Fibroblast of villous mesenchyme (primary cell): ENCODE results near the gene TRANK1. TPM values are rescaled to one million over a fixed set of nuclear protein-coding genes. Genes with fewer than 3 reads are reported as not detected.

ENCODE experiments used
- DNase-seq: peaks from one replicate; pipeline ENCODE4 v3.0.0-alpha.2; 2010; ENCODE audit warnings: low read depth
- H3K4me3 ChIP-seq: 2 replicates; pipeline ENCODE4 v1.5.1; 2011; ENCODE audit warnings: low read depth, mild to moderate bottlenecking, low read length
- CTCF ChIP-seq: IDR thresholded peaks from 2 replicates; pipeline ENCODE4 v1.5.1; 2012; ENCODE audit warnings: low read depth, mild to moderate bottlenecking, low read length; ENCODE audit not compliant: insufficient read depth
- total RNA-seq: library from RNA; depleted of rRNA; stranded (reverse); fragments of >200 nt; gene quantifications from 2 replicates; pipeline ENCODE4 v1.2.3, GENCODE V29; 2012

The TRANK1 gene
- total RNA-seq, 1 donor: 13.4 TPM

DNA sequence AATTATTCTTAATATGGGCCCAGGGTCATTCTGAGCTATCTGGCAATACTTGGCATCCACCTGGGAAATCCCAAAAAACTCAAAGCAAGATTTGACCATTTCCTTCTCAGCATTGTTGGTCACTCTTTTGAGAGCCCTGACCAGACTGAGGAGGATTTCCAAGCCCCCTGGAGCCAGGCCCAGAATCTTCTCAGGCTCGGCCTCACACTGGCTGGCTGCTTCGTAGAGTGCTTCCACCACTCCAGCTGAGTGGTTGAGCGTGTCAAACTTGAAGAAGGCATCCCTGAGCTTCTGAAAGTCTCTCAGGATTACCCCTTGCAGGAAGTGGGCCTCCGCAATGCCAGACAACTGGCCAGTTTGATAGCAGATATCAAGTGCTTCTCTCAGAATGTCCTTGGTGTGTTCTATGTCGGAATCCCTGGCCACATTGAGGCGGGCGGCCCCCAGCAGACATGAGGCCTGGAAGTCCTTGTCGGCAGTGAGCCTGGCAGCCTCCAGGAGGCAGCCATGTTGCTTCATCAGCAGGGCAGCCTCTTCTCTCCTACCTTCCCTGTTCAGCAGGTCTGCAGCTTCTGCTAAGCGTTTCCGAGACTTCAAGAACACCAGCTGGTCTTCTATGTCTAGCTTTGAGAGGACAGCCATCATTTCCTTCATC, 111.6 kb downstream of the TRANK1 start:
- H3K4me3 ChIP-seq: no peak overlapping the region
- TF ChIP-seq CTCF: no peak
- DNase-seq: no peak

DNA sequence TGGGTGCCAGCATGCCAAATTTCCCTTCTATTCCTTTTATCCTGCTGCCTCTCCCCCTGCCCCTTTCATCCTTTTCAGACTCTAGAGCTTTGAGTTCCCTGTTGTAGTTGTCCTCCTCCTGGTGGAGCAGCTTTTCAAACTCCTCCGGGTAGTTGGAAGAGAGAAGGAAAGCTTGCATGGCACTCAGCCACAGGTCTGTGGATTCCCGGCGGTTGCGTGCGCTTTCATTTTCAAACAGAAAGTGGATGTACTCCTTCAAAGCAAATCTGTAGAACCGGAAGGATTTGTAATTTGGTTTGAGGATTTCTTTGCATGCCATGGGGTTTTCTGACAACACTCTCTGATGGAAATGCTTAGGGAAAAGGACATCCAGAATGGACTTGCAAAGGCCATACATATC, 112.4 kb downstream of the TRANK1 start:
- no peak overlapping the region for H3K4me3 ChIP-seq
- no peak for DNase-seq
- no peak for TF ChIP-seq CTCF

DNA sequence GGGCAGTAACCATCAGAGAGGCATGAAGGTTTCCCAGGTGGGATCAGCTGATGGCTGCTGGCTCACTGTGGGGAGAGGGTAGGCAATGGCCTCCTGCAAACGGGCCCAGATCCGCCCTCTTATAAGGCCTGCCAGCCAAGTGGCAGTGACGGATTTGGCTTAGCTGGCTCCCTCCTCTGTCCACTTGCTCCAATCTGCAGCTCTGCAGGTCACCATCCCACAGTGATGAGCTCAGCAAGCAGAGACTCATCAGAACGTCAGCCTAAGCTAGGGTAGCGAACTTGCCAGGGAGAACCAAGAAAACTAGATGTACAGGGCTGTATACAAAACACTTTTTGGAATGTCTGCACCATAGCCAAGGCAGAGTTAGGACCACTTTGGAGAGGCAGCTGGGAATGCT, 117.7 kb downstream of the TRANK1 start:
- TF ChIP-seq CTCF: no peak
- H3K4me3 ChIP-seq: no peak overlapping the region
- DNase-seq: no peak

GRCh38 chr3:36826240-36826639, 118.6 kb downstream of the TRANK1 start:
- no peak overlapping the region for H3K4me3 ChIP-seq
- no peak for DNase-seq
- TF ChIP-seq CTCF: no peak

DNA sequence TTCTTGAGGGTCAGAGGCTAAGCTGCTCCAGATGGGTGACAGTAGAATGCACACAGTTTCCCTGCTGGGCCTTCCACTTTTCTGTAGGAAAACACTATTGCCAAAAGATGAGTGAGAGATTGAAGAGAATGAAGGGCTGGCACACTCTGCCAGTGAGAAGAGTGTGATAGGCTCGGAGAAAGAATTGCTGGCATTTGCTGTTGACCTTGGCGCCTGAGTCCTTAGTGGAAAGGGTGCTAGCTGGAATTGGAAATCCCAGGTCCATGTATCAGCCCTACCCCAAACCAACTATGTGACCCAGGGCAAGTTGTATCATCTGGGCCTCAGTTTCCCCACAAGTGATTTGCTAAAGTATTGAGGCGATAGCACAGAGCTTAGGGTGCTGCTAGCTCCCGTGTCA, 120.4 kb downstream of the TRANK1 start:
- DNase-seq: no peak
- H3K4me3 ChIP-seq: no peak overlapping the region
- TF ChIP-seq CTCF: no peak

DNA sequence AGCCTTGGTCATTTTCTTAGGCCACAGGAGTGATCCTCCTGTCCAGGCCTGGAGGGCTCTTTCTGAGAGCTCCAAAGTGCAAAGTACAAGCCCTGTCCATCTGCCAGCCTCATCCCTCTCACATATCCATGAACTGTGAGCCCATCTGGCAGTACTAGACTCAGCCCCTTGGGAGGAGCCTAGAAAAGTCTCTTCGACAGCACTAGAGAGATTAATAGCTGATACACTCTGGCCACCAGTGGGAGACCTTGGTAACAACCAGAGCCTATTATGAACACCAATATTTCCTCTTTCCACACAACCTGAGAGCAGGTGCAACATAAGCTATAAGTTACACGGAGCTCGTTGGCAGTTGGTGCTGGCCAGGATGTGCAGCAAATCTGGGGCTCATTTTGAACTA, 121.0 kb downstream of the TRANK1 start:
- DNase-seq: no peak
- no peak for TF ChIP-seq CTCF
- H3K4me3 ChIP-seq: no peak overlapping the region

DNA sequence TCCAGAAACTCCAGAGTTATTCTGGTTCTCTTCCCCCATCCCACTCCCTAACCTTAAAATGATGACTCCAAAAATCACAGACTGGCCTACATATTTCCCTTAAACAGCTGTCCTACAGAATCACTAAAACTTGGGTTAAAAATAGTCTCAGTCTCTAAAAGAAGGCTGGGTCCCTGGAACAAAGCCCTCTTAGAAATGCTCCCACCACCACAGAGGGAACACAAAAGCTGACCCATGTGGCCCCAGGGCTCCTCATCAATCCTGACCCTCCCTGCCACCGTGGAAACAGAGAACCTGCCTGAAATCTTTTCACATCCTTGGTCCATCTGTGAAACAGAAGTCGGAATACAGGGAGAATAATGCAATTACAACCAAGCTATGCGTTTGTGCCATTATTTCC, 124.8 kb downstream of the TRANK1 start:
- H3K4me3 ChIP-seq: no peak overlapping the region
- no peak for TF ChIP-seq CTCF
- no peak for DNase-seq
